Muscle layer of colon (tissue), 2 donors: ENCODE data around the gene CEP128.

Experiments
- H3K27ac ChIP-seq: one replicate; pipeline ENCODE4 v1.7.0; 2013; ENCODE audit warnings: low read depth, mild to moderate bottlenecking, low read length, moderate library complexity
- H3K27me3 ChIP-seq, 2 donors: one replicate each; pipeline ENCODE4 v1.7.0; 2013; ENCODE audit warnings: low read length in 2 of 2, mild to moderate bottlenecking in 2 of 2; ENCODE audit not compliant: insufficient read depth in 2 of 2, control insufficient read depth in 1 of 2
- H3K36me3 ChIP-seq: one replicate; pipeline ENCODE4 v1.7.0; 2013; ENCODE audit warnings: mild to moderate bottlenecking, low read length; ENCODE audit not compliant: insufficient read depth
- H3K4me1 ChIP-seq: one replicate; pipeline ENCODE4 v1.7.0; 2013; ENCODE audit warnings: mild to moderate bottlenecking, low read length; ENCODE audit not compliant: insufficient read depth
- H3K4me3 ChIP-seq, 2 donors: one replicate each; pipeline ENCODE4 v1.7.0; 2013; ENCODE audit warnings: low read length in 2 of 2, low read depth in 1 of 2, mild to moderate bottlenecking in 1 of 2, moderate library complexity in 1 of 2
- H3K9ac ChIP-seq: one replicate; pipeline ENCODE4 v1.7.0; 2013; ENCODE audit warnings: low read length
- H3K9me3 ChIP-seq: one replicate; pipeline ENCODE4 v1.7.0; 2013; ENCODE audit warnings: mild to moderate bottlenecking, low read length
- donor health status: abdominal sarcoma.
- donor health status: Adenocarcinoma of cecum.

CEP128 gene

GRCh38 chr14:80798878-80799277 lies 142.7 kb downstream of the CEP128 start:
- Histone ChIP-seq H3K9me3 (no peaks in the 10 kb centered on the region), H3K4me1 (no peaks in the 10 kb centered on the region), H3K27me3 (no peaks in the 10 kb centered on the region), H3K9ac (no peak overlapping the region), H3K36me3 (no peaks in the 10 kb centered on the region), H3K4me3 (no peak overlapping the region), H3K27ac (no peak overlapping the region)

GRCh38 chr14:80798211-80798610 lies 143.3 kb downstream of the CEP128 start:
- Histone ChIP-seq H3K4me3 (no peak overlapping the region), H3K27ac (no peak overlapping the region), H3K9ac (no peak overlapping the region), H3K9me3 (no peaks in the 10 kb centered on the region), H3K27me3 (no peaks in the 10 kb centered on the region), H3K4me1 (no peaks in the 10 kb centered on the region), H3K36me3 (no peaks in the 10 kb centered on the region)

GRCh38 chr14:80792771-80793170 lies 148.8 kb downstream of the CEP128 start:
- Histone ChIP-seq H3K27ac (no peak overlapping the region), H3K27me3 (no peaks in the 10 kb centered on the region), H3K4me3 (no peak overlapping the region), H3K36me3 (peaks cover 5% of the 10 kb centered on the region), H3K9ac (no peak overlapping the region), H3K9me3 (no peaks in the 10 kb centered on the region), H3K4me1 (no peaks in the 10 kb centered on the region)

GRCh38 chr14:80787876-80788275 lies 153.7 kb downstream of the CEP128 start:
- Histone ChIP-seq H3K4me3 (no peak overlapping the region), H3K9ac (no peak overlapping the region), H3K27me3 (no peaks in the 10 kb centered on the region), H3K4me1 (no peaks in the 10 kb centered on the region), H3K9me3 (no peaks in the 10 kb centered on the region), H3K27ac (no peak overlapping the region), H3K36me3 (peaks cover 4% of the 10 kb centered on the region)

GRCh38 chr14:80784820-80785219 lies 156.7 kb downstream of the CEP128 start:
- no peaks in the 10 kb centered on the region for H3K4me1 ChIP-seq
- no peak overlapping the region for H3K27ac ChIP-seq
- no peaks in the 10 kb centered on the region for H3K9me3 ChIP-seq
- H3K36me3 ChIP-seq: no peaks in the 10 kb centered on the region
- no peak overlapping the region for H3K4me3 ChIP-seq
- H3K27me3 ChIP-seq: no peaks in the 10 kb centered on the region
- H3K9ac ChIP-seq: no peak overlapping the region

GRCh38 chr14:80781972-80782367 lies 159.6 kb downstream of the CEP128 start:
- H3K27ac ChIP-seq: no peak overlapping the region
- H3K4me1 ChIP-seq: no peaks in the 10 kb centered on the region
- no peaks in the 10 kb centered on the region for H3K36me3 ChIP-seq
- H3K9ac ChIP-seq: no peak overlapping the region
- no peaks in the 10 kb centered on the region for H3K27me3 ChIP-seq
- H3K9me3 ChIP-seq: no peaks in the 10 kb centered on the region
- H3K4me3 ChIP-seq: no peak overlapping the region

GRCh38 chr14:80780500-80780899 lies 161.0 kb downstream of the CEP128 start:
- H3K9me3 ChIP-seq: no peaks in the 10 kb centered on the region
- H3K4me3 ChIP-seq: no peak overlapping the region
- H3K27ac ChIP-seq: no peak overlapping the region
- H3K27me3 ChIP-seq: no peaks in the 10 kb centered on the region
- no peaks in the 10 kb centered on the region for H3K4me1 ChIP-seq
- no peaks in the 10 kb centered on the region for H3K36me3 ChIP-seq
- H3K9ac ChIP-seq: no peak overlapping the region

GRCh38 chr14:80776657-80777056 lies 164.9 kb downstream of the CEP128 start:
- Histone ChIP-seq H3K36me3 (no peaks in the 10 kb centered on the region), H3K27ac (no peak overlapping the region), H3K27me3 (no peaks in the 10 kb centered on the region), H3K9me3 (no peaks in the 10 kb centered on the region), H3K4me1 (no peaks in the 10 kb centered on the region), H3K9ac (no peak overlapping the region), H3K4me3 (no peak overlapping the region)

GRCh38 chr14:80776186-80776585 lies 165.4 kb downstream of the CEP128 start:
- Histone ChIP-seq H3K4me3 (no peak overlapping the region), H3K27me3 (no peaks in the 10 kb centered on the region), H3K9ac (no peak overlapping the region), H3K36me3 (no peaks in the 10 kb centered on the region), H3K4me1 (no peaks in the 10 kb centered on the region), H3K27ac (no peak overlapping the region), H3K9me3 (no peaks in the 10 kb centered on the region)

GRCh38 chr14:80772504-80772903 lies 169.0 kb downstream of the CEP128 start:
- Histone ChIP-seq H3K9ac (no peak overlapping the region), H3K4me3 (no peak overlapping the region), H3K27me3 (no peaks in the 10 kb centered on the region), H3K9me3 (no peaks in the 10 kb centered on the region), H3K4me1 (no peaks in the 10 kb centered on the region), H3K27ac (no peak overlapping the region), H3K36me3 (no peaks in the 10 kb centered on the region)

GRCh38 chr14:80771201-80771600 lies 170.3 kb downstream of the CEP128 start:
- H3K27me3 ChIP-seq: no peaks in the 10 kb centered on the region
- H3K4me3 ChIP-seq: no peak overlapping the region
- H3K9me3 ChIP-seq: no peaks in the 10 kb centered on the region
- no peaks in the 10 kb centered on the region for H3K4me1 ChIP-seq
- no peak overlapping the region for H3K27ac ChIP-seq
- H3K36me3 ChIP-seq: no peaks in the 10 kb centered on the region
- H3K9ac ChIP-seq: no peak overlapping the region

GRCh38 chr14:80770114-80770908 lies 171.2 kb downstream of the CEP128 start:
- Histone ChIP-seq H3K9me3 (no peaks in the 10 kb centered on the region), H3K27ac (no peak overlapping the region), H3K4me1 (no peaks in the 10 kb centered on the region), H3K9ac (no peak overlapping the region), H3K36me3 (no peaks in the 10 kb centered on the region), H3K4me3 (no peak overlapping the region), H3K27me3 (no peaks in the 10 kb centered on the region)
